ENCODE measurements around the gene PLXND1.
"Not testable (repeated sequence)": the region's sequence is repeated elsewhere in the genome, so short reads cannot be mapped to it uniquely, and the experiment has no call there.

Gene PLXND1

DNA sequence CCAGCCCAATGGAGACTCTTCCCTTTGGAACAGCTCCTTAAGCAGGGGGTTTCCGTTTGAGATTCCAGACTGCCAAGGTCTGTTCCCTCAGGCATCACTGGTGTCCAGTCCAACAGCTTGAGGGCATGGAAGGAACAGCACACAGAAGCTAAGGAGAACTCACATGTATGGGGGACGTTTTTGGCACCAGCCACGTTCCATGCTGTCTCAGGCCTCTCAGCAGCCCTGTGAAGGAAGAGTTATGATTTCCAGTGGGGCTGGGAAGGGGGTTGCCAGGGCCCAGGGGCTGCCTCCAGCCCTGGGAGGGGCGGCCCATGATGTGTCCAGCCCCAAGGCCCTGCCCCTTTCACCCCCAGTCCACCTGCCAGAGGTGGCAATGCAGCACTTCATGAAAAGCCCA lies 85.5 kb downstream of the PLXND1 start:
- DNase-seq, result no peak

DNA sequence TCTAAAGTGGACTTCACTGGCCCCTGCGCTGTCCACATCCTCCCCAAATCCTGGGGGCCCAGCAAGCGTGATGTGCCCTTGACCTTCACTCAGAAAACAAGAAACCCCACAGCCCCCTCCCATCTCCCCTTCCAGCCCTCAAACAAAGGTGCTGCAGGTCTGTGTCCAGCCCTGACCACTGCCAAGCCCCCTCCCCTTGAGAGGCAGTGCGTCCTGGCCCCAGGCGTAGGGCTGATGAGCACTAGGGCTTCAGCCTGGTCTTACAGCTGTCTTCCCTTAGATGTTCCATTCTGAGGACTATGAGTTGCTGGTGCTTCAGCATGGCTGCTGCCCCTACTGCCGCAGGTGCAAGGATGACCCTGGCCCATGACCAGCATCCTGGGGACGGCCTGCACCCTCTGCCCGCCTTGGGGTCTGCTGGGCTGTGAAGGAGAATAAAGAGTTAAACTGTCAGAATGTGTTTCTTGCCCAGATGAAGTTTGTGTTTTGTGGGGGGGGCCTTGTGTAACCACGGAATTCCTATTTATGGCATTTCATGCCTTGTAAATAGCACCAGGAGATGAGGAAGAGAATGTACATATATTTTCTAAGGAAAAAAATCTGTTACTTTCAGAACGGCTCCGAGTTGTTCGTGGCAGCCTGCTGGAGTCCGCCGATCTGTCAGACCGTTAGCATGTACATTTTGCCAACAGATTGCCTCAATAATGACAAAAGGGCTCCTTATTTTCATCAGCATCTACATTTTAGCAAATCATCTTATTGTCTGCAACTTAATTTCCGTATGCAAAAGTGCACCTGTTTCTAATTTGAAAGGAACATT lies 86.4 kb downstream of the PLXND1 start:
- DNase-seq, result no peak

DNA sequence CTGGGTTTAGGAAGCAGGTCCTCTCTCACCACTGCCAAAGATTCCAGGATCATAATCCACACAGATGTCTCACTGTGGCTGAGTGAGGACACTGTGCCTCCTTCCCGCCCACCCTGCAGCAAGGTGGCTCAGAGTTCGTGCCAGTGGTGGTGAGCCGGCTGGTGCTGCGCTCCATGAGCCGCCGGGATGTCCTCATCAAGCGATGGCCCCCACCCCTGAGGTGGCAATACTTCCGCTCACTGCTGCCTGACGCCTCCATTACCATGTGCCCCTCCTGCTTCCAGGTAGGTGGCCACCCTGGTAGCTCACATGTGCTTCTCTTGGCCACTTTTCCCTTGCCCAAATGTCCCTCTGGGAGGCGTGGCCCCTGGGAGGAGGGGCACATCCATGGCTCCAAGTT lies 87.0 kb downstream of the PLXND1 start:
- DNase-seq, result no peak

DNA sequence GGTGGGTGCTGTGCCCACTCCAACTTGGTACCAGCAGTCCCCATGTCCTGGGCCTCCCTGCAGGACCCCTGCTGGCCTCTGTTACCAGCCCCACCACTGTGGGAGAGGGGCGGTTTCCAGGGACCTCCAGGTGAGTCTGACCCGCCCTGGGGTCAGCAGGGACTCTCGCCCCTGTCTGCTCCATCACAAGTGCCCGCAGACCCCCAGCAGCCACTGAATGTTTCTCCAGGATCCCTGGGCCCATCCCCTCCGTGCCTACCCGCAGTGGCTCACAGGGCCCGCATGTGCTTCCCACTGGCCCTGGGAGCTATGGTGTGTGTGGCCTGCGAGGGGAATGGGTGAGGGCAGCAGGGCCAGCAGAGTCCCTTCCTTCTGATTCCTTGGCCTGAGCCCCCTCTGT lies 87.9 kb downstream of the PLXND1 start:
- no peak for DNase-seq

DNA sequence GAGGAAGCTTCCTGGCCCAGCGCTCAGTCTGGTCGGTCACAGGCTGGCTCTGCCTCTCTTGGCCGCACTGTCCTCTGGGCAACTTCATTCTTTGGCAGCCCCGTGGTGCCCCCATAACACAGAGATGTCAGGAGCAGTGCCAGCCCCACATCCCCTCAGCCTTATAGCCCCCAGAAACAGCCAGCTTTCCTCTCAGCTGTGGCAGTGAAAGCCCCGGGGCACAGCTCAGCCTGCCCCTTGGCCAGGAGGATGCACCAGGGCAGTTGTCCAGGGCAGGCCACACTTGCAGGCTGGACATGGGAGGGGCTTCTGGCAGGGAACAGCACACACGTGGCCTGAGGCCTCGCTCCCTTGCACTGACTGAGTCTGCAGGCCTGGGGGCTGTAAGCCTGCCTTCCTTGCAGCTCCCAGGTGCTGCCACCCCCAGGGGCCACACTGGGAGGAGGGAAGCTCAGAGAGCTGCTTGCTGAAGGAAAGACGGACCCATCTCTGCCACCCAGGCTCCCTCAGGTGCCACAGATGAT lies 88.4 kb downstream of the PLXND1 start:
- DNase-seq, result no peak

DNA sequence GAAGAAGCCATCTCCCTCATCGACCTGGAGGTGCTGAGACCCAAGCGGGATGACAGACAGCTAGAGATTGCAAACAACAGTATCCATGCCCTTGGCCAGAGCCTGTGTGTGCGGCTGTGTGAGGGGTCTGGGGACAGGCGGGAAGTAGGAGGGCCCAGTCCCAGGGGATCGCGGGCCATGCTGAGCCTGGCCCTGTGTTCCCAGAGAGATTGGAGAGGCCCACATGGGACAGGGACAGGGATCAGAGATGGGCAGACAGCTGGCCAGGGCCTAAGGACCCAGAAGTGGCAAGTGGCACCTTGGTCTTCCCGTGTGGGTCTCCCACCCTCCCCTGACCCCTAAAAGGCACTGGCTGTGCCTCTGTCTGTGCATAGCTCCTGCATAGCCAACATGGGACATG lies 89.0 kb downstream of the PLXND1 start:
- DNase-seq, result no peak

DNA sequence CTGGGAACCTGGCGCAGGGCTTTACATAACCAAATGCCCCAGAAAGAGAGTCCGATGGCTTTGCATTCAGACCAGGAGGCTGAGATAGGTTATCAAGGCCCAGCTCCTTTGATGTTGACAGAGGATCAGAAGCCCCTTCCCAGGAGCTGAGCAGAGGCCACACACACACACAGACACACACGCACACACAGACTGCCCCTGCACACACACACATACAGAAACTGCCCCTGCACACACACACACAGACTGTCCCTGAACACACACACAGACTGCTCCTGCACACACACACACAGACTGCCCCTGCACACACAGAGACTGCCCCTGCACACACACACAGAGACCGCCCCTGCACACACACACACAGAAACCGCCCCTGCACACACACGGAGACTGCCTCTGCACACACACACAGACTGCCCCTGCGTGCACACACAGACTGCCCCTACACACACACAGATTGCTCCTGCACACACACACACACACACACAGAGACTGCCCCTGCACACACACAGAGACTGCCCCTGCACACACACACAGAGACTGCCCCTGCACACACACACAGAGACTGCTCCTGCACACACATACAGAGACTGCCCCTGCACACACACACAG lies 90.5 kb downstream of the PLXND1 start:
- not testable (repeated sequence) for DNase-seq

DNA sequence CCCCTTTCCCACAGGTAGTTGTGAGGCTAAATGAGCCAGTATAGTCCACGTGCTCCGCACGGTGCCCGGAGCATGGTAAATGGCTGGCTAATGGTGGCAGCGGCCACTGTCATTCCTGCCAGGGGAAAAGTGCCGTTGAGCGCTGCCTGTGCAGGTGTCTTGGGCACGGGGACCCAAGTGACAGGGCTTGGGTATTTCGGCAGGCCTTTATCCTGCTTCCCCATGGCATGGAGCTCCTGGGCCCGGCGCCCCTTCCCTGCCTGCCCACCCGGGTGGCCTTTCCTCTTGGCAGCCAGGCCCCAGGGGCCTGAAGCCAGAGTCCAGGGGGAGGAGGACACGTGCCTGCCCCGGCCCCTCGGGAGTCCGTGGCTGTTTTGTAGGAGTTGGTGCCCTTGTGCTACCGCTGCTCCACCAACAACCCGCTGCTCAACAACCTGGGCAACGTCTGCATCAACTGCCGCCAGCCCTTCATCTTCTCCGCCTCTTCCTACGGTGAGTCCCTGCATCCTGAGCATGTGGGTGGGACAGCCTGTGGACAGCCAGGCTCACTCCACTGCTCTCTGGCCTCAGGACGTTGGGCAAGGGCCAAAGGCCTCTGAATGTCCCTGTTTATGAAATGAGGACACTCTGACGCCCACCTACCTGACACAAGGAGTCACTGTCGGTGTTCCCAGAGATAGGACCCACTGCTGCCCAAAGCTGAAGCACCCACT lies 91.2 kb downstream of the PLXND1 start:
- DNase-seq, result not testable (repeated sequence)

DNA sequence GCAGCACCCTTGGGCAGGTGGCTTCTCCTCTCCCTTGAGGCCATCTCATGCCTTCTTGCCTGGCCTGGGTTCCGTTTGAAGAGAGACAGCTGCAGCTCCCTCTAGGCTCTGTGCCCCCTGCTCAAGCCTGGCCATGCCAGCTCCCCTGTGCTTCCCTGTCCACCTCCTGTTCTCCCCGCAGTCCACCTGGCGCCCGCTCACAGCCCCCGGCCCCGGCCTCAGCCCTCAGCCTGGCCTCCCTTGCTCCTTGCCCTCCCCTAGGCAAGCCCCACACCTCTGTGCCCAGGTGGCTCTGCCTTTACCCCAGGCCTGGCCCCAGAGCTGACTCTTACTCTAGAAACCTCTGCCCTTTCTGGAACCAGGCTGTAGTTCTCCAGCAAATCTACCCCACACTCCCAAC lies 91.9 kb downstream of the PLXND1 start:
- no peak for DNase-seq

DNA sequence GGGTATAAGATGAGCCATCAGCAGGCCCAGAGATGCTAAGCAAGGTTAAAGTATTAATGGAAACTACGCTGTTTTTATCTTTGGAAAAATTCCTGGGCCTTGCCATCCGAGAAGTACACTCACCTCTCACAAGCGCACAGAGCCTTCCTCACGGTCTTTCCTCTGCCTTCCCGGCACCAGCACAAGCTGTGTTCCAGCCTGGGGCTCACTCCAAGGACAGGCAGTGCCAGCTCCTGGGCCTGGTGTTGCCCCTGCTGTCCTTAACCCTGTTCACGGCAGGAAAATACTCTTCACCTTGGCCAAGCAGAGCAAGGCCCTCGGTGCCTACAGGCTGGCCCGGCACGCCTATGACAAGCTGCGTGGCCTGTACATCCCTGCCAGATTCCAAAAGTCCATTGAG lies 92.4 kb downstream of the PLXND1 start:
- no peak for DNase-seq

DNA sequence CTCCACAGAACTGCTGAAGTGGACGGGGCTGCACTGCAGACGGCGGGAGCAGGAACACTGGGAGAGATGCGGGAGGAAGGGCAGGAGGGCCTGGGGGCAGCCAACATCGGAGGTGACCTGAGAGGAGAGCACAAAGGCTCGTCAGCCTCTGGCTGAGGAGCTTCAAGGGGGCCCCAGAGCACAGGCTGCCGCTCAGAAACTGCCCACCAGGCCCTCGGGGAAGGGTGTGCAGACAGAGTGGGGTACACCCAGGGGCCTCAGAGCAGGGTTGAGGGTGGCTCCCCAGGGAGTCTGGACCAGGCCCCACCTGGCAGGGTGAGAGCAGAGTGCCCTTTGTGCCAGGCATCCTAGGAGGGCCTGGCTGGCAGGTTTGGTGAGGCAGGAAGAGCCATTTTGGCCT lies 92.8 kb downstream of the PLXND1 start:
- no peak for DNase-seq

DNA sequence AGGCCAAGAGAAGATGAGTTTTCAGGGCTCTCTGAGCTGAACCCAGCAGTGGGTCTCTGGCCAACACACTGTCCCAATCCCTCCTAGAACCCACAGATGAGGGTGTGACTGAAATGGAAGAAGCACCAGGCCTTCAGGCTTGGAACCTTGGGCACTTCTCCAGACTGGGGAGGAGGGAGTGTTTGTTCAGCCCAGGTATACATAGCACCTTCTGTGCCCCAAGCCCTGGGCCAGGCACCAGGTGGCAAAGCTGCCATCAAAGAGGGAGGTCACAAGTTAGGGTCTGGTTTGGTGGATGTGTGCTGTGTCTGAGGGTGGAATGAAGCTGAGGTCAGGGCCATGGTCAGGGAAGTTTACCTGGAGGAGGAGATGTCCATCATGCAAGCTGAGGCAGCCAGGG lies 93.9 kb downstream of the PLXND1 start:
- DNase-seq, result no peak

DNA sequence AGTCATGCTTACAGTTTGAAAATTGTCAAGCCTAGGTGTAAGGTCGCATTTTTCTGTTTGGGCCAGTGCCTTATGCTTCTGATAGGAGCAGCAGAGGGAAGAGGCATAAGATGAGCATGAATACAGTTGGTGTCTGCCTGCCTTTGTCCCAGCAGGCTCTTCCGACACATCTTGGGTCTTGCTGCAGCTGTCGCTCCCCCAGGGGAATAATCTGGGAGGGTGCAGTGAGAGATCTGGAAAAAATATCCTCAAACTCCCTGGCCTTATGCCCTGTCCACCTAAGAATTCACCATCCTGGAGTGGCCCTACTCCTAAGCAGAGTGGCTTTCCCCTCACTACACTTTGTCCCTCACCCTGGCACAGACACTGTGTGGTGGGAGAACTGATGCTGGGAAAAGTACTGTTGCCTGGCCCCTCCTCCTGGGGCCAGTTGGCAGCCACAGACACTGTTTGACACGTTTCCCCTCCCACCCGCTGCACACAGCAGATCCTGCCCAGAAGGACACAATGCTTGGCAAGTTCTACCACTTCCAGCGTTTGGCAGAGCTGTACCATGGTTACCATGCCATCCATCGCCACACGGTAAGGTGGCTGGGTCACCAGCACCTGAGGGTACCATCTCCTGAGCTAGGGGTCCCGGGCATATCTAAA lies 99.2 kb downstream of the PLXND1 start:
- no peak for DNase-seq

DNA sequence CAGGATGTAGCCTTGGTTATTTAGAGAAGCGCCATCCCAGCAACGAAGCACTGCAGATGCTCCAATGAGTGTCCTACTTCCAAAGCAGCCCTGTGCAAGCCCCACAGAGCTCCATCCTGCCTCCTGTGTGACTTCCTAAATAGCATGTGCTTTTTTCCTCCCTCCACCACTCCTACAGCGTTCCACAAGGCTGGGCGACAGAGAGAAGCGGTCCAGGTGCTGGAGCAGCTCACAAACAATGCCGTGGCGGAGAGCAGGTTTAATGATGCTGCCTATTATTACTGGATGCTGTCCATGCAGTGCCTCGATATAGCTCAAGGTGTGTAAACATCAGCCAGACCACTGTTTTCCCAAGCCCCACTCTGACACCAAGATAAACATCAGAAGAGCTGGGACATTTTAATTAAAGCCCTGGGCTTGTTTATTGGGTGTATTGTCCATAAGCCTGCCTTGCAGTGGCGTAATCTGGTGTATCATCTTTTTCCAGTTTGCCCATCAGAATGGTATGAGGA lies 100.2 kb downstream of the PLXND1 start:
- DNase-seq, result peak; percentile 82

DNA sequence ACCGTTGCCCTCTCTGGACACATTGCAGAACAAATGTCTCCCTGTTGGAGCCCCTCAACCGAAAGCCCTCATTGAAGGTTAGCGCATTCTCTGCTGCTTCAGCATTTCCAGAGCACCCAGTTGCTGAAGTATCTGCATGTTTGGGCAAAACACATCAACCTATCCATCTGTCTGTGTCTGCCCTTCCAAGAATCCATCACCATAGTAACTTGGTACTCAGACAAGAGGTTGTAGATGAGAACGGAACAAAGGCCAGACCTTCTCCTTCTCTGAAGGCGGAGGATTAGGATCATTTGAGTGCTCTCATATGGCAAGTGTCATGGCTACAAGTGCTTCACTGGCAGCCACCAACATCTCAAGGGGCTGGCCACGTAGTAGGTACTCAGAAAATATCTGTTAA lies 101.1 kb downstream of the PLXND1 start:
- DNase-seq, result peak; percentile 3
